HL-60 (cell line): ENCODE results near the gene CRY2.

Source experiments
- TF ChIP-seq, protein P1 (sequence below): IDR thresholded peaks from one replicate; pipeline ENCODE4 v1.5.1; 2011; ENCODE audit warnings: low read length, control low read depth, inconsistent platforms; ENCODE audit not compliant: insufficient read depth
- TF ChIP-seq, protein P2 (sequence below): IDR thresholded peaks from 2 replicates; pipeline ENCODE4 v1.6.1; 2012; ENCODE audit warnings: low read depth; ENCODE audit not compliant: insufficient replicate concordance

DNA sequence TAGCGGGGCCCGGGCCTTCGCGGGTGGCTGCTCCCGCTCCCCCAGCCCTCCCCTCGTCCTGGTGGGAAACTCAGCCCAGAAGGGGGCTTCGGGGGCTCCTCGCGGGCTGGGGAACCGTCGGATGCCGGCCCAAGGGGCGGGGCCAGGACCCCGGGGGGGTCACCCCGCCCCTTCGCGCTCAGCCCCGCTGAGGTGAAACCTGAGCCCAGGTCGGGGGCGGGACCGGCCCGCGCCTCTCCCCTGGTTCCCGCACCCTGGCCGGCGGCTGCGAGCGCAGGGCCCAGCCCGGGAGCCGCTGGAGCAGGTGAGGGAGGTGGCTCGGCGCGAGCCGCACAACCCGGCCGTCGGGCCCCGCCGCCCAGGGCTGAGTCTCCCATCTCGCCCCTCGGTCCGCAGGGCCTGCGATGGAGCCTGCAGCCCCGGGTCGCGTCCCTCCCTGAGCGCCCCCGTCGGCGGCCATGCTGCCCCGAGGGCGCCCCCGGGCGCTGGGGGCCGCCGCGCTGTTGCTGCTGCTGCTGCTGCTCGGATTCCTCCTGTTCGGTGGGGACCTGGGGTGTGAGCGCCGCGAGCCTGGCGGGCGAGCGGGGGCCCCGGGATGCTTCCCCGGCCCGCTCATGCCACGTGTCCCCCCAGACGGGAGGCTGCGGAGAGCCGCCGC is 75.3 kb downstream of the CRY2 start, which contains the start of gene LARGE2:
- TF ChIP-seq, protein P1, sequence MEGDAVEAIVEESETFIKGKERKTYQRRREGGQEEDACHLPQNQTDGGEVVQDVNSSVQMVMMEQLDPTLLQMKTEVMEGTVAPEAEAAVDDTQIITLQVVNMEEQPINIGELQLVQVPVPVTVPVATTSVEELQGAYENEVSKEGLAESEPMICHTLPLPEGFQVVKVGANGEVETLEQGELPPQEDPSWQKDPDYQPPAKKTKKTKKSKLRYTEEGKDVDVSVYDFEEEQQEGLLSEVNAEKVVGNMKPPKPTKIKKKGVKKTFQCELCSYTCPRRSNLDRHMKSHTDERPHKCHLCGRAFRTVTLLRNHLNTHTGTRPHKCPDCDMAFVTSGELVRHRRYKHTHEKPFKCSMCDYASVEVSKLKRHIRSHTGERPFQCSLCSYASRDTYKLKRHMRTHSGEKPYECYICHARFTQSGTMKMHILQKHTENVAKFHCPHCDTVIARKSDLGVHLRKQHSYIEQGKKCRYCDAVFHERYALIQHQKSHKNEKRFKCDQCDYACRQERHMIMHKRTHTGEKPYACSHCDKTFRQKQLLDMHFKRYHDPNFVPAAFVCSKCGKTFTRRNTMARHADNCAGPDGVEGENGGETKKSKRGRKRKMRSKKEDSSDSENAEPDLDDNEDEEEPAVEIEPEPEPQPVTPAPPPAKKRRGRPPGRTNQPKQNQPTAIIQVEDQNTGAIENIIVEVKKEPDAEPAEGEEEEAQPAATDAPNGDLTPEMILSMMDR, result no peak
- TF ChIP-seq, protein P2, sequence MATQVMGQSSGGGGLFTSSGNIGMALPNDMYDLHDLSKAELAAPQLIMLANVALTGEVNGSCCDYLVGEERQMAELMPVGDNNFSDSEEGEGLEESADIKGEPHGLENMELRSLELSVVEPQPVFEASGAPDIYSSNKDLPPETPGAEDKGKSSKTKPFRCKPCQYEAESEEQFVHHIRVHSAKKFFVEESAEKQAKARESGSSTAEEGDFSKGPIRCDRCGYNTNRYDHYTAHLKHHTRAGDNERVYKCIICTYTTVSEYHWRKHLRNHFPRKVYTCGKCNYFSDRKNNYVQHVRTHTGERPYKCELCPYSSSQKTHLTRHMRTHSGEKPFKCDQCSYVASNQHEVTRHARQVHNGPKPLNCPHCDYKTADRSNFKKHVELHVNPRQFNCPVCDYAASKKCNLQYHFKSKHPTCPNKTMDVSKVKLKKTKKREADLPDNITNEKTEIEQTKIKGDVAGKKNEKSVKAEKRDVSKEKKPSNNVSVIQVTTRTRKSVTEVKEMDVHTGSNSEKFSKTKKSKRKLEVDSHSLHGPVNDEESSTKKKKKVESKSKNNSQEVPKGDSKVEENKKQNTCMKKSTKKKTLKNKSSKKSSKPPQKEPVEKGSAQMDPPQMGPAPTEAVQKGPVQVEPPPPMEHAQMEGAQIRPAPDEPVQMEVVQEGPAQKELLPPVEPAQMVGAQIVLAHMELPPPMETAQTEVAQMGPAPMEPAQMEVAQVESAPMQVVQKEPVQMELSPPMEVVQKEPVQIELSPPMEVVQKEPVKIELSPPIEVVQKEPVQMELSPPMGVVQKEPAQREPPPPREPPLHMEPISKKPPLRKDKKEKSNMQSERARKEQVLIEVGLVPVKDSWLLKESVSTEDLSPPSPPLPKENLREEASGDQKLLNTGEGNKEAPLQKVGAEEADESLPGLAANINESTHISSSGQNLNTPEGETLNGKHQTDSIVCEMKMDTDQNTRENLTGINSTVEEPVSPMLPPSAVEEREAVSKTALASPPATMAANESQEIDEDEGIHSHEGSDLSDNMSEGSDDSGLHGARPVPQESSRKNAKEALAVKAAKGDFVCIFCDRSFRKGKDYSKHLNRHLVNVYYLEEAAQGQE, result no peak
